ENCODE data around the gene FKBP5. TPM values are rescaled to one million over a fixed set of nuclear protein-coding genes. Genes with fewer than 3 reads are reported as not detected.

Gene FKBP5
- total and polyA plus RNA-seq, 2 of the 4 experiments (the other 2 are of a cell fraction), result 6.8 to 7.0 TPM

DNA sequence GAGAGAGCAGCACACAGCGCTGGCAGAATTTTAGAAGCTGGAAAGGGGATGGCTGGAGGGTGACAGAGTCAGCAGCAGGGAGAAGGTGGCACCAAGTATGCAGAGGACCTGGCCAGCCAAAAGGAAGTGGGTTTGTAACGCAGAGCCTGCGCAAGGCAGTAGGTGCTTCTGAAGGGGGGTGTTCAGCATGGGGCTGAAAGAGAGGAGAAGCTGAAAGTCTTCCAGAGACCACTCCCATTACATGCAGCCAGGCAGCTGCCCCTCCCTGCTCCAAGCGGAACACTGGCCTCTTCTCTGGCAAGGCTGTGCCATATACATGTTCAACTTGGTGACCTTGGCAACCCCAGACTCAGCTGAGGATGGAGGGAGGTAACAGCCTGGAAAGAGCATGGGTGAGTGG lies 133.9 kb downstream of the FKBP5 start:
- Histone ChIP-seq H3K14ac (replicated peaks; ENCODE audit: low read depth, low read length) (no peak overlapping the region), H2BK5ac (ENCODE audit: low read depth, low read length, poor library complexity, severe bottlenecking) (no peak overlapping the region), H2AK5ac (ENCODE audit: low read depth, low read length) (no peak overlapping the region), H2BK15ac (ENCODE audit: low read depth, low read length) (no peak overlapping the region), H4K20me1 (ENCODE audit: insufficient read depth, low read length) (no peaks in the 10 kb centered on the region), H3K27me3 (ENCODE audit: control insufficient read depth, insufficient read depth, low read length) (peaks cover 20% of the 10 kb centered on the region), H3K4ac (ENCODE audit: low read depth, low read length) (no peak overlapping the region), H2BK20ac (ENCODE audit: low read depth, low read length) (no peak overlapping the region), H3K9me3 (ENCODE audit: control insufficient read depth, insufficient read depth, low read length) (peaks cover 6% of the 10 kb centered on the region), H3K18ac (ENCODE audit: low read depth, low read length) (no peak overlapping the region), H3K4me3 (ENCODE audit: insufficient read depth, low read depth, low read length) (no peak overlapping the region), H3K27ac (ENCODE audit: insufficient read depth, low read length) (no peak overlapping the region), H2BK120ac (ENCODE audit: low read depth, low read length) (no peak overlapping the region), H4K8ac (ENCODE audit: low read depth in 2 of 2, low read length in 2 of 2) (no peak overlapping the region), H4K5ac (ENCODE audit: low read depth, low read length) (no peak overlapping the region), H3K36me3 (ENCODE audit: control insufficient read depth, insufficient read depth, low read length) (no peaks in the 10 kb centered on the region), H3K23ac (ENCODE audit: low read depth, low read length) (no peak overlapping the region), H3K4me1 (ENCODE audit: control insufficient read depth, insufficient read depth, low read length) (no peaks in the 10 kb centered on the region), H3K56ac (ENCODE audit: extremely low read depth, insufficient read depth, low read length) (no peak overlapping the region), H3K9ac (ENCODE audit: low read depth, low read length) (no peak overlapping the region), H3K4me2 (ENCODE audit: low read depth, low read length) (no peak overlapping the region), H3K9me1 (ENCODE audit: insufficient read depth, low read length) (no peaks in the 10 kb centered on the region), H2AK9ac (replicated peaks; ENCODE audit: low read depth, low read length, poor library complexity) (no peak overlapping the region), H2AFZ (replicated peaks; ENCODE audit: low read length, poor library complexity) (no peak overlapping the region), H4K91ac (ENCODE audit: insufficient read depth, low read depth, low read length) (no peak overlapping the region), H3K79me1 (ENCODE audit: low read depth in 1 of 2, low read length in 2 of 2) (no peaks in the 10 kb centered on the region)
- CTCF ChIA-PET, result interaction anchor here (0.6 kb wide), 1 partner anchor 263 kb away, joined by 3 read pairs; no protein-coding TSS in a partner anchor
- in situ Hi-C loops (cut with MboI; ENCODE audit: low sequenced_read_pairs) (no loop called here), dilution Hi-C loops (cut with HindIII; ENCODE audit: low sequenced_read_pairs, unreplicated experiment) (no loop called here), intact Hi-C loops (cut with micrococcal nuclease) (no loop called here)
- DNase-seq (no peak), ATAC-seq (ENCODE audit: low read depth) (no peak)
- WGBS, 2 experiments (ENCODE audit: extremely low coverage in 2 of 2, insufficient read length in 1 of 2), result no CpG with 5 or more reads among the region's 4 CpGs
- TF ChIP-seq NFE2L2 (IDR thresholded peaks at IDR 0.05; ENCODE audit: low read depth, low read length) (no peak), SMC3 (IDR thresholded peaks at IDR 0.05; ENCODE audit: low read depth, low read length) (no peak), RCOR1 (IDR thresholded peaks at IDR 0.05; ENCODE audit: insufficient replicate concordance, low read length) (no peak), MAZ (IDR thresholded peaks at IDR 0.05; ENCODE audit: borderline replicate concordance, low read depth, low read length) (no peak), RFX5 (IDR thresholded peaks at IDR 0.05; ENCODE audit: low read depth, low read length) (no peak), FOS (IDR thresholded peaks at IDR 0.05; ENCODE audit: low read depth, low read length) (no peak), CEBPB (IDR thresholded peaks at IDR 0.05; ENCODE audit: low read depth, low read length) (no peak), BHLHE40 (IDR thresholded peaks at IDR 0.05; ENCODE audit: low read depth, low read length) (no peak), CHD1 (IDR thresholded peaks at IDR 0.05; ENCODE audit: low read depth, low read length) (no peak), MXI1 (IDR thresholded peaks at IDR 0.05; ENCODE audit: borderline replicate concordance, low read depth, low read length) (no peak), POLR2A (IDR thresholded peaks at IDR 0.05; ENCODE audit: low read depth, low read length) (no peak)
- TF ChIP-seq, protein P1, sequence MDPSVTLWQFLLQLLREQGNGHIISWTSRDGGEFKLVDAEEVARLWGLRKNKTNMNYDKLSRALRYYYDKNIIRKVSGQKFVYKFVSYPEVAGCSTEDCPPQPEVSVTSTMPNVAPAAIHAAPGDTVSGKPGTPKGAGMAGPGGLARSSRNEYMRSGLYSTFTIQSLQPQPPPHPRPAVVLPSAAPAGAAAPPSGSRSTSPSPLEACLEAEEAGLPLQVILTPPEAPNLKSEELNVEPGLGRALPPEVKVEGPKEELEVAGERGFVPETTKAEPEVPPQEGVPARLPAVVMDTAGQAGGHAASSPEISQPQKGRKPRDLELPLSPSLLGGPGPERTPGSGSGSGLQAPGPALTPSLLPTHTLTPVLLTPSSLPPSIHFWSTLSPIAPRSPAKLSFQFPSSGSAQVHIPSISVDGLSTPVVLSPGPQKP (IDR thresholded peaks at IDR 0.05; ENCODE audit: borderline replicate concordance, low read depth, low read length), result no peak
- POLR2A ChIA-PET (ENCODE audit: unreplicated experiment), result no interaction called here
- BruUV-seq (replicated peaks), result no TSS peak
